MM.1S (cell line): ENCODE data around the gene ZNF280D.

Experiments used
- CTCF ChIP-seq: fragments of 300-600 bp; sonication (generic); IDR thresholded peaks from 2 replicates; pipeline ENCODE4 v1.5.1; 2016; ENCODE audit warnings: antibody characterized with exemption, low read length, mixed read lengths
- EZH2 ChIP-seq: fragments of 300-600 bp; sonication (generic); optimal IDR thresholded peaks from 2 replicates; pipeline ENCODE3; 2017; ENCODE audit warnings: low read depth, mild to moderate bottlenecking, antibody characterized with exemption, low read length, mixed read lengths

GRCh38 chr15:56608140-56608778 is 125.0 kb downstream of the ZNF280D start:
- TF ChIP-seq CTCF: no peak
- no peak for TF ChIP-seq EZH2
